HL-60 (cell line): Measurements from ENCODE around the gene CYP2U1.
A peak's percentile ranks its signal among the peaks of the same experiment; 100 is the strongest.

Source experiments
- DNase-seq, 2 experiments: peaks; one replicate each; pipeline ENCODE4 v3.0.0-alpha.2; 2010 to 2020; ENCODE audit warnings: low read depth in 1 of 2, low spot score in 1 of 2
- H3K27ac ChIP-seq: fragments of 250-450 bp; sonication (Bioruptor Pico); replicated peaks from 2 replicates; pipeline ENCODE4 v1.5.1; 2020; ENCODE audit warnings: mild to moderate bottlenecking, moderate library complexity
- H3K27me3 ChIP-seq: fragments of 250-450 bp; sonication (Bioruptor Pico); 2 replicates; pipeline ENCODE4 v1.5.1; 2021; ENCODE audit warnings: mild to moderate bottlenecking, moderate library complexity; ENCODE audit not compliant: insufficient read depth, poor library complexity, severe bottlenecking
- H3K4me3 ChIP-seq: replicated peaks from 2 replicates; pipeline ENCODE4 v1.5.1; 2011; ENCODE audit warnings: mild to moderate bottlenecking, control low read depth, low read length; ENCODE audit not compliant: insufficient read depth
- CTCF ChIP-seq: IDR thresholded peaks from one replicate; pipeline ENCODE4 v1.5.1; 2011; ENCODE audit warnings: low read length, control low read depth, inconsistent platforms; ENCODE audit not compliant: insufficient read depth
- GABPA ChIP-seq: IDR thresholded peaks from 2 replicates; pipeline ENCODE4 v1.6.1; 2012; ENCODE audit warnings: low read depth
- POLR2AphosphoS5 ChIP-seq: IDR thresholded peaks from 2 replicates; pipeline ENCODE4 v1.6.1; 2012; ENCODE audit warnings: low read depth
- SPI1 ChIP-seq: IDR thresholded peaks from 2 replicates; pipeline ENCODE4 v1.6.1; 2012; ENCODE audit warnings: low read depth, mild to moderate bottlenecking, borderline replicate concordance
- TF ChIP-seq, protein P1 (sequence below): IDR thresholded peaks from 2 replicates; pipeline ENCODE4 v1.6.1; 2012; ENCODE audit warnings: low read depth; ENCODE audit not compliant: insufficient replicate concordance

CYP2U1 gene

GRCh38 chr4:107988763-107989035 lies 57.4 kb downstream of the CYP2U1 start:
- TF ChIP-seq POLR2AphosphoS5 (no peak), GABPA (no peak), CTCF (no peak), SPI1 (no peak)
- TF ChIP-seq, protein P1, sequence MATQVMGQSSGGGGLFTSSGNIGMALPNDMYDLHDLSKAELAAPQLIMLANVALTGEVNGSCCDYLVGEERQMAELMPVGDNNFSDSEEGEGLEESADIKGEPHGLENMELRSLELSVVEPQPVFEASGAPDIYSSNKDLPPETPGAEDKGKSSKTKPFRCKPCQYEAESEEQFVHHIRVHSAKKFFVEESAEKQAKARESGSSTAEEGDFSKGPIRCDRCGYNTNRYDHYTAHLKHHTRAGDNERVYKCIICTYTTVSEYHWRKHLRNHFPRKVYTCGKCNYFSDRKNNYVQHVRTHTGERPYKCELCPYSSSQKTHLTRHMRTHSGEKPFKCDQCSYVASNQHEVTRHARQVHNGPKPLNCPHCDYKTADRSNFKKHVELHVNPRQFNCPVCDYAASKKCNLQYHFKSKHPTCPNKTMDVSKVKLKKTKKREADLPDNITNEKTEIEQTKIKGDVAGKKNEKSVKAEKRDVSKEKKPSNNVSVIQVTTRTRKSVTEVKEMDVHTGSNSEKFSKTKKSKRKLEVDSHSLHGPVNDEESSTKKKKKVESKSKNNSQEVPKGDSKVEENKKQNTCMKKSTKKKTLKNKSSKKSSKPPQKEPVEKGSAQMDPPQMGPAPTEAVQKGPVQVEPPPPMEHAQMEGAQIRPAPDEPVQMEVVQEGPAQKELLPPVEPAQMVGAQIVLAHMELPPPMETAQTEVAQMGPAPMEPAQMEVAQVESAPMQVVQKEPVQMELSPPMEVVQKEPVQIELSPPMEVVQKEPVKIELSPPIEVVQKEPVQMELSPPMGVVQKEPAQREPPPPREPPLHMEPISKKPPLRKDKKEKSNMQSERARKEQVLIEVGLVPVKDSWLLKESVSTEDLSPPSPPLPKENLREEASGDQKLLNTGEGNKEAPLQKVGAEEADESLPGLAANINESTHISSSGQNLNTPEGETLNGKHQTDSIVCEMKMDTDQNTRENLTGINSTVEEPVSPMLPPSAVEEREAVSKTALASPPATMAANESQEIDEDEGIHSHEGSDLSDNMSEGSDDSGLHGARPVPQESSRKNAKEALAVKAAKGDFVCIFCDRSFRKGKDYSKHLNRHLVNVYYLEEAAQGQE: no peak
- H3K27ac ChIP-seq: peak overlapping the region; percentile 49; the same call in 1 of the 2 replicates
- H3K4me3 ChIP-seq: no peak overlapping the region
- H3K27me3 ChIP-seq: no peaks in the 10 kb centered on the region
- DNase-seq: no peak

DNA sequence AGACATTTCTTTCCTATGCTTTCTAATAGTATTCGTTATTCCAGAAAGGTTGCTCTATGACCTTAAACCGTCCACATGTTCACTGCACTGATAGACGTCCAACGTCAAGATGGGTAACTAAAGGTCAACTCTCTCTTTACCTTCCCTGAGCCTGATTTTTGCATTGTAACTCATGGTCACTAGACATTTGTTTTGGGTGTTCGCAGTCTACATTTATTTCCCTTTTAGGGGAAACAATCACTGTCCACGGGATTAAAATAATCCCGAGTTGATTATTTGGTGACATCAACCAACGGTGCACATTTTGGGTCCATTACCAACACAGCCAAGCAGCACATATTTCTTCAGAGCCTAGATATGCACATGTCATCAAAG lies 57.8 kb downstream of the CYP2U1 start:
- Histone ChIP-seq H3K4me3 (peak overlapping the region; percentile 93), H3K27me3 (no peaks in the 10 kb centered on the region), H3K27ac (peak overlapping the region; percentile 49)
- no peak for DNase-seq
- TF ChIP-seq POLR2AphosphoS5: no peak

GRCh38 chr4:107989537-107990386 lies 58.4 kb downstream of the CYP2U1 start, which contains the start of gene HADH:
Gene HADH (plus strand): TSS chr4:107989889. CDS start chr4:107989933, 44 bp downstream.
- TF ChIP-seq CTCF (no peak), POLR2AphosphoS5 (peak; percentile 84)
- Histone ChIP-seq H3K27ac (peak within 1 kb of the TSS; percentile 84), H3K27me3 (no peaks in the 10 kb centered on the region), H3K4me3 (peak within 1 kb of the TSS; percentile 93)
- peak; percentile 74 to 91 for DNase-seq

DNA sequence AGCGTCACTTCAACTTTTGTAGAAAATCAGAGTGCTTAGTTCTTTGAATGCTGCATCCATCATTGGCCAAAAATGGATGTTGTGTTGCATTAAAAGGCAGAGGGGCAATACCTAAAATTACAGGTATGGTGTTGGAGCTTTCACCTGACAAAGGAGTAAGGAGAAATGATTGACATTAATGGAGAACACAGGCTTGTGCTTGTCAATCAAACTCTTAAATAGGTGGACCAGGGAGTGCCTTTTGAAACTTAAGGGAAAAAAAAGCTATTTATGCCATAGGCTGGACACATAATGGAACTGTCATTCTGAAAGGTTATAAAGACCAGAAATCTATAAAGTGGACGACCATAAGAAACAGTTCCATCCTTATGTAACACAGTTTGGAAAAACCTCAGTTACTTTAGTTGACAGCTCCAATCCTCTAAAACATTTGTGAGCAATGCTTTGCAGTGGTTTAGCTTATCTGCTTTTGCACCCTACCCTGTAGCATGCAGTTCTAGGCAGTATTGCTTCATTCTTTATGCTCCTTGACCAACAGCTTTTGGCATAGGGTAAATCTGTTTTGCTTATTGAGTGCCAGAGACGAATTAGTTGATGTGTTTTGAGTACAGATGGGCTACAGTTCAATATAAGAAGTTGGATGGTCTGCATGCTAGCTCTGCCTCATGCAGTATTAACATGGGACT lies 60.7 kb downstream of the CYP2U1 start:
- Histone ChIP-seq H3K27ac (no peak overlapping the region), H3K27me3 (no peaks in the 10 kb centered on the region), H3K4me3 (no peak overlapping the region)
- TF ChIP-seq, protein P1: no peak
- TF ChIP-seq SPI1 (no peak), CTCF (no peak), GABPA (no peak), POLR2AphosphoS5 (no peak)
- peak in 1 of 2 experiments; percentile 19 for DNase-seq
